Lower leg skin (tissue), 4 donors: ENCODE results near the gene POFUT1. TPM values are rescaled to one million over a fixed set of nuclear protein-coding genes. Genes with fewer than 3 reads are reported as not detected.

Source experiments
- DNase-seq, 2 donors: peaks; one replicate each; pipeline ENCODE4 v3.0.0-alpha.2; 2019; ENCODE audit warnings: low spot score in 2 of 2
- H3K4me3 ChIP-seq: fragments of 200-600 bp; sonication (generic); 2 replicates; pipeline ENCODE4 v1.5.1; 2017; ENCODE audit warnings: mild to moderate bottlenecking, low read depth; ENCODE audit not compliant: poor library complexity, severe bottlenecking
- POLR2A ChIP-seq, 2 donors: fragments of 450-650 bp; IDR thresholded peaks; one replicate each; pipeline ENCODE4 v1.6.1; 2016 to 2017; ENCODE audit warnings: antibody characterized with exemption in 2 of 2, mild to moderate bottlenecking in 1 of 2, moderate library complexity in 1 of 2
- WGBS, 2 donors: methylation state at CpG; one replicate each; pipeline ENCODE4 v1.1.5; 2018; 5-methylcytosine and 5-hydroxymethylcytosine counted together
- intact Hi-C: fragments of 100-400 bp; cut with DNase I; formaldehyde crosslinking; loops from one replicate; pipeline ENCODE4 v1.15.0; 2023; ENCODE audit warnings: low total_unique reads
- total RNA-seq, 4 donors: library from RNA; depleted of rRNA; stranded (reverse); fragments of >200 nt; gene quantifications; one replicate each; pipeline ENCODE4 v1.1.0, GENCODE V29; 2016
- TF ChIP-seq, protein P1 (sequence below), 3 donors: fragments of 450-650 bp; IDR thresholded peaks; one replicate each; pipeline ENCODE4 v1.5.1; 2016; ENCODE audit warnings: antibody characterized with exemption in 3 of 3, mild to moderate bottlenecking in 3 of 3, moderate library complexity in 2 of 3

POFUT1 gene
- total RNA-seq, 4 donors from 2014 or later = 15.6 to 29.7 (median 21.6) TPM

GRCh38 chr20:32227306-32227705 lies 19.6 kb downstream of the POFUT1 start:
- WGBS, 2 donors = 86 to 88% methylated on average over 7 of the region's 7 CpGs
- DNase-seq = no peak
- intact Hi-C loops = no loop called here
- H3K4me3 ChIP-seq = no peak overlapping the region
- TF ChIP-seq, protein P1, sequence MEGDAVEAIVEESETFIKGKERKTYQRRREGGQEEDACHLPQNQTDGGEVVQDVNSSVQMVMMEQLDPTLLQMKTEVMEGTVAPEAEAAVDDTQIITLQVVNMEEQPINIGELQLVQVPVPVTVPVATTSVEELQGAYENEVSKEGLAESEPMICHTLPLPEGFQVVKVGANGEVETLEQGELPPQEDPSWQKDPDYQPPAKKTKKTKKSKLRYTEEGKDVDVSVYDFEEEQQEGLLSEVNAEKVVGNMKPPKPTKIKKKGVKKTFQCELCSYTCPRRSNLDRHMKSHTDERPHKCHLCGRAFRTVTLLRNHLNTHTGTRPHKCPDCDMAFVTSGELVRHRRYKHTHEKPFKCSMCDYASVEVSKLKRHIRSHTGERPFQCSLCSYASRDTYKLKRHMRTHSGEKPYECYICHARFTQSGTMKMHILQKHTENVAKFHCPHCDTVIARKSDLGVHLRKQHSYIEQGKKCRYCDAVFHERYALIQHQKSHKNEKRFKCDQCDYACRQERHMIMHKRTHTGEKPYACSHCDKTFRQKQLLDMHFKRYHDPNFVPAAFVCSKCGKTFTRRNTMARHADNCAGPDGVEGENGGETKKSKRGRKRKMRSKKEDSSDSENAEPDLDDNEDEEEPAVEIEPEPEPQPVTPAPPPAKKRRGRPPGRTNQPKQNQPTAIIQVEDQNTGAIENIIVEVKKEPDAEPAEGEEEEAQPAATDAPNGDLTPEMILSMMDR (IDR thresholded peaks at IDR 0.05) = no peak
- TF ChIP-seq POLR2A (IDR thresholded peaks at IDR 0.05) = no peak

- H3K4me3 ChIP-seq = no peak overlapping the region
- 87 to 89% methylated on average over 22 of the region's 22 CpGs for WGBS, 2 donors
- DNase-seq = no peak
- intact Hi-C loops = no loop called here
- TF ChIP-seq POLR2A (IDR thresholded peaks at IDR 0.05) = no peak
- TF ChIP-seq, protein P1 (IDR thresholded peaks at IDR 0.05) = no peak
Measured at GRCh38 chr20:32227744-32228688, 20.3 kb downstream of the POFUT1 start.

DNA sequence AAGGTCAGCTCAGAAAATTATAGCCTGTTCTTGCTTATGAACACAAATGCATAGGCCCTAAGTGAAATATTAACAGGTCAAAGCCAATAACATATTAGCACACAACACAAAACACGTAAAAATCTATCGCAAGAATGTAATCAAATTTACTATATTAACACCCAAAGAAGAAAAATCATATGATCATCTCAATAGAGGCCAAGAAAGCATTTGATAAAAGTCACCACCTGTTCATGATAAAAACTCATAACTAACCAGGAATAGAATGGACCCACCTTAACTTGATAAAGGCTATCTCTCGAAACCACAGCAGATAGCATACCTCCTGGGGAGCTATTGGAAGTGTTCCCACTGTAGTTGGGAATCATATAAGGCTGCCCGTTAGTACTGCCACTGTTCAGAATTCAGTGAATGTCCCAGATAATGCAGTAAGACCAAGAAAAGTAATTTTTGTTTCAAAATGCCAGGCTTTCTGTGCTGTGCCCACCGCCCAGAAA lies 21.6 kb downstream of the POFUT1 start:
- WGBS, 2 donors = 94% methylated on average over 5 of the region's 5 CpGs
- no peak for DNase-seq
- TF ChIP-seq POLR2A (IDR thresholded peaks at IDR 0.05) = no peak
- TF ChIP-seq, protein P1 (IDR thresholded peaks at IDR 0.05) = no peak
- H3K4me3 ChIP-seq = no peak overlapping the region
- intact Hi-C loops = no loop called here

- no peak for TF ChIP-seq POLR2A (IDR thresholded peaks at IDR 0.05)
- TF ChIP-seq, protein P1 (IDR thresholded peaks at IDR 0.05) = no peak
- intact Hi-C loops = no loop called here
- WGBS, 2 donors = 95 to 97% methylated on average over 13 of the region's 13 CpGs
- no peak for DNase-seq
- H3K4me3 ChIP-seq = no peak overlapping the region
Measured at GRCh38 chr20:32230707-32231106, 23.0 kb downstream of the POFUT1 start.

GRCh38 chr20:32231245-32231644 lies 23.6 kb downstream of the POFUT1 start:
- TF ChIP-seq, protein P1 (IDR thresholded peaks at IDR 0.05) = no peak
- no peak for TF ChIP-seq POLR2A (IDR thresholded peaks at IDR 0.05)
- DNase-seq = no peak
- H3K4me3 ChIP-seq = no peak overlapping the region
- 96 to 100% methylated on average over 4 of the region's 4 CpGs for WGBS, 2 donors
- intact Hi-C loops = no loop called here
